Limb (tissue), 2 donors: ENCODE data around the gene BPIFB3.
"Not testable (repeated sequence)": the region's sequence is repeated elsewhere in the genome, so short reads cannot be mapped to it uniquely, and the experiment has no call there.

ENCODE experiments used
- DNase-seq, 2 donors: peaks; one replicate each; pipeline ENCODE4 v3.0.0-alpha.2; 2016; ENCODE audit errors: extremely low spot score in 2 of 2

BPIFB3 gene

DNA sequence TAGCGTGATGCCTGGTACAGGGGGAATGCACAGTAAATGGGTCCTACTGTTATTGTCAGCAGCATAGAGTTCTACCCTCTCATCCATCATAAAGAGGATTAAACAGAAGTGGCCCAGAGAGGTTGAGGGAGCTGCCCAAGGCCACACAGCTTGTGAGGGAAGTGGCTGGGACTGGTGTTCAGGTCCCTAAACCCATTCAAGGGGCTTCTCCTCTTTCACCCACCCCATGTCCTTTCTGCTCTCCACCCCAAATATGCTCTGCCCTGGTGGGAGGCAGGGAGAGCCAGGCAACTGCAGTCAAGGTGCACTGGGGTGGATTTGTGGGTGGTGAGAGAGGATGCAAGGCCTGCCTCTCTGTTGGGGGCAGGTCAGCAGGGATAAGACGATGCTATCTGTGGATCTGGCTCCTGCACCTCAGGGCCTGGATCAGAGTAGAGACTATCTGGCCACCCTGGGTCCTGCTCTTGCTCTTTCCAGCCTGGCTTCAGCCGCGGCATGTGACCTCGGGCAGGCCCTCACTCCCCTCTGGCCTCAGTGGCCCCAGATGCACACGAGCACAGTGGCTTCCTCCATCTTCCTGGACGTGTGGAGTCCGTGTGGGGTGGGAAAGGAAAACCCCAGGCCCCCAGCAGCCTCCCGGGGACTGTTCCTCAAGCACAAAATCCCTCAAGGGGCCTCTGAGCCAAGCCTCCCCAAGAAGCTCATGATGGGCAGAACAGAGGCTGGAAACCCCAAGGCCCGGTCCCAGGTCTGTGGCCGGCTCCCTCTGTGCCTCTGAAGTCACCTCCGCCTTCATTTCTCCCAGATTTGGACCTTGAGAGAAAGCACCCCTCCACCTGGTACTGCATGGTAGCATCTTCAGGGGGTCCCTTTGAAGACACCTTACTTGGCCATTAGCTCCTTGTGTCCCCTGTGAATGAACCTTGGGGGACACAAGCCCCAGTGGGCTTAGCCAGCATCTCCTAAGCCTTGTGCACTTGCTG lies 25.6 kb upstream of the BPIFB3 start:
- no peak for DNase-seq

DNA sequence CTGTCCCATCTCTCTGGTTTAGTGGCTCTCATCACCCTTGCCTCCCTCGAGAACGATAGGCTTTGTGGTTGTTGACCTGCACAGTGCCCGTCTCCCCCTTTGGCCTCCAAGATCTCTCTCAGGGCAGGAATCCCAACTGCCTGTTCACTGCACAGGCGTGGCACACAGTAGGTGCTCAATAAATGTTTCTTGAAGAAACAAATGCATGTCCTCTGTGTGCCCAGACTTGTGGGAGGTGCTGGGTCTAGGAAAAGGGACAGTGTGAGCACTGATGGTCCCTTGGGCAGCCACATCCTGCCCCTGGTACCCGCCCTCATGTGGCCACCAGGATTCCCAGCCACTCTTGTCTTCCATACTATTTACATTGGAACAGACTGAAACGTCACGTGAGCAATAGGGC lies 24.8 kb upstream of the BPIFB3 start:
- DNase-seq: no peak

DNA sequence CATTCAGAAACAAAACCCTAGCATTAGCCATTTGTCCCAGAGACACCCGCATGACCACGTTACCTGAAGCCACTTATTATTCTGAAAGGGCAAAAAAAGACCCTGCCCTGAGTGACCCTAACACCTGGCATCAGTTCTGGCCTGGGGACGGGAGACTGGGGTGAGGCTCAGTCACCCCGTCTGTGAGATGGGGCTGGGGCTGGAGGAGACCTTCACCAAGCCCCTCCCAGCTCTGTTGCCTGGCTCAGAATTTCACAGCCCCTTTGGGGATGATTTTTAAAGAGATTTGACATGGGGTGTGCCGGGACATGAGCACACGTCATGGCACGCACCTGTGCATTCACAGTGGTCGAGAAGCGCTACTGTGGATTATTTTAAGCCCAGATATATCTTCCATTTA lies 23.6 kb upstream of the BPIFB3 start:
- DNase-seq: no peak

DNA sequence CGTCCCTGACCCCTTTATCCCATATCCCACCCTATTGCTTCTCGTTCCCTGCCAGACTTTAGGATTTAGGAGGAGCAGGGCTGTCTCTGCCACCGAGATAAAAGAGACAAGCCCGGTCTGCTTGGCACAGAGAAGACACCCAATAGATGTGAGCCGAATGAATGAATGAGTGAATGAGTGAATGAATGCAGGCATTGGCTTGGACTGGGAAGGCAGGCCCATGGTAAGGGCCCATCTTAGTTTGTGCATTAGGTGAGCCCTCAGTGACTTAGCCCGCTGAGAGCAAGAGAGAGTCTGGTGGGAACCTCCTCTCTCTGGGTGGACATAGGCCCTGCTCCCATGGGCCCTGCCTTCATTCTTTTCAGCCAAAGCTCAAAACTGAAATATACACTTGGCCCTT lies 23.1 kb upstream of the BPIFB3 start:
- DNase-seq: no peak

DNA sequence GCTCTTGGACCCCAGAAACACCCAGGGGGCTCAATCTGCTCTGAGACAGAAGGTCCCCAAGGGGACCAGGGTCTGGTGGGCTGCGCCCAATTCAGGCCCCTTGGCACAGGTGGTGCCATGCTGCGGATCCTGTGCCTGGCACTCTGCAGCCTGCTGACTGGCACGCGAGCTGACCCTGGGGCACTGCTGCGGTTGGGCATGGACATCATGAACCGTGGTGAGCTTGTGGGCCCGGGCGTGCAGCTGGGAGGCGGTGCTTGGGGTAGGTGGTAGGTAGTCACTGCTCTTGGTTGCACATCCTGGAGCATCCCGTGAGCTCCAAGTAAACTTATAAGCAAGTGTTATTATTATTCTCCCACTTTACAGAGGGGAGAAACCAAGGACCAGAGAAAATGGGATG lies 22.2 kb upstream of the BPIFB3 start, which contains the start of gene BPIFB6:
Gene BPIFB6, plus strand, starts transcription at position 118 of the 400 bp plus-strand sequence. Its CDS starts 0 bp downstream, at position 118.
- DNase-seq: no peak

DNA sequence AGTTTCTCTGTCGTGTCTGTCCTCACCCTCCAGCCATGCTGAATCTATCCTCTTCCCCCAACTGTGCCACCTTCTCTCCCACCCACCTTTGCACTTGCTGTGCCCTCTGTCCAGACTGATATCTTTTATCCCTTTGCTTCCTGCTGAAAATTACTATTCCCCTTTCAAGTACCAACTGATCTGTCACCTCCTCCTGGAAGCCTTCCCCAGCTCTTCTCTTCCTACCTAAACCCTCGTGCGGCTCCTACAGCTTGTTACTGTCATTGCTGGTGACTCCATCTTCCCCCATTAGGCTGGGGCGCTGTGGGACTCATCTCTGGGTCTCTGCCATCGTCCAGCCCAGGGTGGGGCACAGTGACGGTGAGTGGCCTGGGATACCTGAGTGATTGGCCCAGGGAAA lies 21.1 kb upstream of the BPIFB3 start:
- DNase-seq: no peak

DNA sequence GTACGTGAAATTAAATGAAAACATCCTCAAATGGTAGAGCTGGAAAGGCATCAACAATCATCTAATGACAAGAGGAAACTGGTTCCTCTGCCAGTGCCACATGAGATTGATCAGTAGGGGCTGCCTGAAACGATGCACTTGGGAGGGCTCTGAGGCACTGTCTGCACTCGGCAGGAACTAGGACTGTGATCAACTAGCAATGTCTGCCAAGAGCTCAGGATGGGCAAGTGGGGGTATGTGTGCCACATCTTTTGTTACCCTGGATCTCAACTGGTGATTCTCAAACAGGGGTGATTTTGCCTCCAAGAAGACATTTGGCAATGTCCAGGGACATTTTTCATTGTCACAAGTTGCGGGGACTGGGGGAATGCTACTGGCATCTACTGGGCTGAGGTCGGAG lies 20.3 kb upstream of the BPIFB3 start:
- no peak for DNase-seq

DNA sequence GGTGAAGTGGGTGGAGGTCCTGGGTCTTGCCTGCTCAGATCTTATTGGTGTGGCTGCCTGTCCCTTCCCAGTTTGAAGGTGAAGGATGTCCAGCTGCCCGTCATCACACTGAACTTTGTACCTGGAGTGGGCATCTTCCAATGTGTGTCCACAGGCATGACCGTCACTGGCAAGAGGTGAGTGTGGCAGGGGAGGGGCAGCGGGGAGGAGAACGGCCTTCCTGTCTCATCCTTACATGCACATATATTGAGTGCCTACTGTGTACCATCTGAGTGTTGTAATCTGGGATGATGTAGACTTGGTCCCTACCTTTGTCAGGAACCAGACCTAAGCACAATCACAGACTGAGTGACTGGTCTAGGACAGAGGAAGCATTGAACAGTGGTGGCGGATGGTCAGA lies 19.6 kb upstream of the BPIFB3 start:
- DNase-seq: no peak

DNA sequence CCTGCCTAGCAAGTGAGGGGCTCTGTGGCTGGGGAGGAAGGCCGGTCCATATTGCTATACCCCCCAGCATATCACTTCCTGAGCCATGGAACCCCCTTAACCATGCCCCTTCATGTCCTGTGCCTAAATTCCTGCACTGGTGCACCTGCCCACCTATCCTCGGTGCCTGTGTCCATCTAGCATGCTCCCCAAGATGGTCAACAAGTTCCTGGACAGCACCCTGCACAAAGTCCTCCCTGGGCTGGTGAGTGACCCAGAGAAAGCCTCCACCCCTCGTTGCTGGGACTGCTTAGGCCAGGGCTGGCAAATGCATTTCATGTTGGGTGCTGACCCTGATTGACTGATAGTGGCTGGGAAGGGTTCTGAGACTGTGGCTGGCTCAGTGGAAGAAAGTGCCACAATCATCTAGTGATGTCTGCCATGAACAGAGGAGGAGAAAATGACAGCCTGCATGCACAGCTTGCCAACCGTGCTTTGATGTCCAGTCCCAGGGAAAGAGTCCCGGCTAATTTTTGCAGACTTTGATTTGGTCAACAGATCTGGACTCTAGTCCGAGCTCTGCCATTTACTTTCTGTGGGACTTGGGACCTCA lies 18.7 kb upstream of the BPIFB3 start:
- no peak for DNase-seq

DNA sequence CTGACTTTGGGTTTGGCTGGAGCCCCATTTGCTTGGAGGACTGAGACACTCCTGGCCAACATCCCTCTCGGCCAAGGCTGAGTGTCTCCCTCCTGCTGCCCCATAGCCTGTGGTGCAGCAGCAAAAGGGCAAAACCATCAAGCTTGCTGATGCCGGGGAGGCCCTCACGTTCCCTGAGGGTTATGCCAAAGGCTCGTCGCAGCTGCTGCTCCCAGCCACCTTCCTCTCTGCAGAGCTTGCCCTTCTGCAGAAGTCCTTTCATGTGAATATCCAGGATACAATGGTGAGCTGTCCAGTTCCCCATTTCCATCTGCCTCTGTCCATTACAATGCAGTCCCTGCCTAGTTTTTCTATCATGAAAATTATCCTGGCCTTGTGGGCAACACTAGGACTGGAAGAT lies 16.2 kb upstream of the BPIFB3 start:
- DNase-seq: no peak

DNA sequence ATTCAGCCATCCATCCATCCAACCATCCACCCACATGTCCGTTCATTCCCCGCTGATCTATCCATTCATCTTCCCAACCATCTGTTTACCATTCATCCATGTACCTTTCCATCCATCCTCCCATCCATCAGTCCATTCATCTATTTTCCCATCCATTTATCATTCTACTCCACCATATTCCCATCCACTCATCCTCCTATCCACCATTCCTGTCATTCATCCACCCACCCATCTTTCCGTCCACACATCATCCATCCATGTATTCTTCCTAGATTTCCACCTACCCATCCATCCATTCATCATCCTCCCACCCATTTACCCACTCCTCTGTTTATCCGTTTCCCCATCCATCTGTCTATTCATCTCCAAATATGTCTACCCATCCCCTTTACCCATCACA lies 15.5 kb upstream of the BPIFB3 start:
- no peak for DNase-seq

DNA sequence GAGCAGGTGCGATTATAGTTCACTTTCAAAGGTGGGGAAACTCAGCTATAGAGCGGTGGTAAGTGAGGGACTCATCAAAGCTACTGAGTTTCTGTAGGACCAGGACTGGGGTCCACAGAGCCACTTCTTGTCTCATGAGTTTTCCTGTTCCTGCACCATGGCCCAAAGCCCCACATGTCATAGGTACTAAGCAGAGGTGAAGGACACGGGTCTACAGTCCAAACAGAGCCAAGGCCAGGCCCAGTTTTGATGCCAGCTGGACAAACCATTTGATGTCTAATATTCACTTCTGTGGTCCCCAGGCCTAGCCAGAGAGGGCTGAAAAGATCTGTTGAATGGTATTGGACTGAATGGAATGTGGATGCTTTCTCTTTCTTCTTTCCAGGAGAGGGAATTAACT lies 11.3 kb upstream of the BPIFB3 start:
- no peak for DNase-seq

DNA sequence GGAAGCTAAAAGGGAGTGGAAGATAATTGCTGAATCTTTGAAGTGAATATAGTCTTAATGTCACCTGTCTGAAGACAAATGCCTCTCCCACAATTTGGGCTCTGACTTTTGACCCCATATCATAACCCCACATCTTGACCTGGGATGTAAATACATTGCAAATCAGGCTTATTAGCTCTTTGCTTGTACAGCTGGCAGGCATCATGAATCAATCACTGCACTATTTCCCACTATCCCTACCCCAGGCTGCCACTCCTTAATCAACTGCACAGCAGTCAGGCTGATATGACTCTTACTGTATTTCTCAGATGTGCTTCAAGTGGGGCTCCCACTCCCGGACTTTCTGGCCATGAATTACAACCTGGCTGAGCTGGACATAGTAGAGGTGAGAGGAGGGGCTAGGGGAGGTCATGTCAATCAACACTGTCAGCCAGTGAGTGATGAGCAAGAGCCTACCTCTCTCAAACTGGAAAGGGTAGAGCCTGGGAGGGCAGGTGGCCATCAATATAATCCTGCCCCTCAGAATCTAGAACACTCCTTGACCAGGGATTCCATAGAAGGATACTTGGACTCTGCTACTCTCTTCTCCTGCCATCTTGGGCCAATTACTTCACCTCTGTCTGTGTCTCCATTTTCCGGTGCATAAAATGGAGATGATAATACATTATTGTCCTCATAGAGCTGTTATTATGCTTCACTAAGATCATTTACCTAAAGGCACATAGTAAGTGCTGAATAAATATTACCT lies 10.5 kb upstream of the BPIFB3 start:
- no peak for DNase-seq

DNA sequence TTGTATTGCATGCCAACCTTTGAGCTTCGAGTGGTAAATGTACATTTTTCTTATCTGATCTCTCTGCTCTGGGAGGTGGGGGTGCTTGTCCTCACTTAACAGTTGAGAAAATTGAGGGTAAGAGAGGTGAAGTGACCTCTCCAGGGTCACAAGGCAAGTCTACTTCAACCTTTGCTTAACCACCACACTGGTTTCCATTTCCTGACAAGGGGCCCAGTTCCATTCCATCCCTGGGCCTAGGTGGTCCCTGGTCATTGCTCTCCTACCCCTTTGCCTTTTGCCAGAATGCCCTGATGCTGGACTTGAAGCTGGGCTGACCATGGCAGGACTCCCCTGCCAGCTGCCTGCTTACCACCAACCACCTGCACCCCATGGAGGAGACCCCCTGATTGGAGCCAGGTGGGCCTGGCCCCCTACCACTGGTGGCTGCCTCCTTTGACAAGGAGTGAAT lies 9.9 kb upstream of the BPIFB3 start:
- no peak for DNase-seq

DNA sequence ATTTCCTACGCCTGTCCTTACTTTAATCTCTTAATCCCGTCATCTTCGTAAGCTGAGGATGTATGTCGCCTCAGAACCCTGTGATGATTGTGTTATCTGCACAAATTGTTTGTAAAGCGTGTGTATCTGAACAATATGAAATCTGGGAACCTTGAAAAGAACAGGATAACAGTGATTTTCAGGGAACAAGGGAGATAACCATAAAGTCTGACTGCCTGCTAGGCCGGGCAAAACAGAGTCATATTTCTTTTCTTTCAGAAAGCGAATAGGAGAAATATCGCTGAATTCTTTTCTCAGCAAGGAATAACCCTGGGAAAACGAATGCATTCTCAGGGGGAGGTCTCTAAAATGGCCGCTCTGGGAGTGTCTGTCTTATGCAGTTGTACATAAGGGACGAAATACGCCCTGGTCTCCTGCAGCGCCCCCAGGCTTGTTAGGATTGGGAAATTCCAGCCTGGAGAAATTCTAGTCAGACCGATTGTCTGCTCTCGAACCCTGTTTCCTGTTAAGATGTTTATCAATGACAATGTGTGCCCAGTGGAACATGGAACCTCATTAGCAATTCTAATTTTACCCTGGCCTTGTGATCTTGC lies 8.5 kb upstream of the BPIFB3 start:
- DNase-seq: not testable (repeated sequence)

DNA sequence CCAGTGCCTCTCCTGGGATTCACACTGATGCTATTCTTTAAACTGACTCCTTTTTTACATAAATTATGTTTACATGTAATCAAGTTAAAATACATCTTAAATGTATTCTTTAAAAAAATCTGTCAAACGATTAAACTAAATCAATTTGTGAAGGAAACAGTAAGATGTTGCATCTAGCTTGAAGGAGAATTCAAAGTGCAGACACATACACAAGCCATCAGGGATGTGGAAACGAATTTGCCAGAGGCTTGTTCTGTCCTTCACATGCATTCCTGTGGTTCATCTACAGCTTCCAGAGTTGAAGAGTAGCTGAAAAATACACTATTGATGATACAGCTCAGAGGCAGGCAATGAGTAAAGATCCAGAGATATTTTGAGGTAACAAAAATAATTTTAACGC lies 7.3 kb upstream of the BPIFB3 start:
- no peak for DNase-seq

DNA sequence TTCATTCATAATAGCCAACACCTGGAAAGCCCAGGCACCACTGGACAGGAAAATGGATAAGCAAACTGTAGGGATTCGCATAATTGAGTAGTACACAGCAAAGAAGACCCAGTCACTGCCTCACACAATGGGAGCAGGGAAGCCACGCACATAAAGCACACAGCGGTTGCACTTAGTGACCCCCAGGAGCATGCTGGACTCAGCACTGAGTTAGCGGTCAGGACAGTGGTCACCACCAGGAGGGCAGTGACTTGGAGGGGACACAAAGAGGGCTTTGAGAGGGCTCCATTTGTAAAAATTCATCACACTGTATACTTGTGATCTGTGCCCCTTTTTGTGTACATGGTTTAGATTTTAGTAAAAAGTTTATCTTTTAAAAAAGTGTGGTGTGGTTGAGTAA lies 2.4 kb upstream of the BPIFB3 start:
- no peak for DNase-seq

DNA sequence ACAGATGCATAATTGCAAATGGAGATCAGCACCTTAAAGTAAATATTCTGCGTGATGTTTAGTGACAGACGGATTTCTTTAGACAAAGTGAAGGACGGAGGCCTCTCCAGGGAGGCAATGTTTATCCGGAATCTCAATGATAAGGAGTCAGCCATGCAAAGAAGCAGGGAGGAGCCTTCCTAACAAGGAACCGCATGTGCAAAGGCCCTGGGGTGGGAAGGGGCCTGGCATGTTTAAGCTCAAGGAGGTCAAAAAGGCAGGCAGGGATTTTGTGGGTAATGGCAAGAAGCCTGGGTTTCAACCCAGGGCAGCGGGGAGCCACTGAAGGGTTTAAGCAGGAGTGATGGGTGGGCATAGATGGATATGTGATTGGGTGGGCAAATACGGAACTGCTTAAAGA lies 678 bp downstream of the BPIFB3 start:
- DNase-seq: no peak

DNA sequence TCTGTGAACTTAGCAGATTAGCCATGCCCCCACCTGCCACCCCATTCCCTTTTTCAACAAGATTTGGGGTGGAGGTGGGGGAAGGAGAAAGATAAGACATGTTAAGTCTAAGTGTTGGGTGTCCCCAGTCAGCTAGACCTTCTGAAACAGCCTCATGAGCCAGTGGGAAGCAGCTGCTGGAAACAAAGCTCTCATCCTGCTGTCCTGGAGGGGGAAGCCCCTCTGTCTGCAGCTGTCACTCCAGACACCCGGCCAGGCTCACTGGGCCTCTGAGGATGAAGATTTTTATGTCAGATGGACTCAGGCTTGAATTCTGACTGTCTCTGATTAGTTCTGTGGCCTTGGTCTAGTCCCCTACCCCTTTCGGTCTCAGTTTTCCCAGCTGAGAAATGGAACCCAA lies 1.1 kb downstream of the BPIFB3 start:
- no peak for DNase-seq

DNA sequence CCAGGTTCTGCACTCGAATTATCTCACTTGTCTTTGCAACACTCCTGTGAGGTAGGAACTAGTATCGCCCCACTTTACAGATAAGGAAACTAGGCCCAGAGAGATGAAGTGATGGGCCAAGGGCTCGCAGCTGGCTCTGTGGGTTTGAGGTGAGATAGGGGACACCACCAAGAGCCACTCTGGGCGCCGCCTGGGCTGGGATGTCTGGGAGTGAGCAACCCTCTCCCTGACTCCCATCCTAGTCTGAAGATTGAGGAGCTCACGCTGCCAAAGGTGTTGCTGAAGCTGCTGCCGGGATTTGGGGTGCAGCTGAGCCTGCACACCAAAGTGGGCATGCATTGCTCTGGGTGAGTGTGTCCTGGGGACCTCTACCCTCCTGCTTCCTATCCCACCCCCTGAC lies 5.4 kb downstream of the BPIFB3 start:
- no peak for DNase-seq

DNA sequence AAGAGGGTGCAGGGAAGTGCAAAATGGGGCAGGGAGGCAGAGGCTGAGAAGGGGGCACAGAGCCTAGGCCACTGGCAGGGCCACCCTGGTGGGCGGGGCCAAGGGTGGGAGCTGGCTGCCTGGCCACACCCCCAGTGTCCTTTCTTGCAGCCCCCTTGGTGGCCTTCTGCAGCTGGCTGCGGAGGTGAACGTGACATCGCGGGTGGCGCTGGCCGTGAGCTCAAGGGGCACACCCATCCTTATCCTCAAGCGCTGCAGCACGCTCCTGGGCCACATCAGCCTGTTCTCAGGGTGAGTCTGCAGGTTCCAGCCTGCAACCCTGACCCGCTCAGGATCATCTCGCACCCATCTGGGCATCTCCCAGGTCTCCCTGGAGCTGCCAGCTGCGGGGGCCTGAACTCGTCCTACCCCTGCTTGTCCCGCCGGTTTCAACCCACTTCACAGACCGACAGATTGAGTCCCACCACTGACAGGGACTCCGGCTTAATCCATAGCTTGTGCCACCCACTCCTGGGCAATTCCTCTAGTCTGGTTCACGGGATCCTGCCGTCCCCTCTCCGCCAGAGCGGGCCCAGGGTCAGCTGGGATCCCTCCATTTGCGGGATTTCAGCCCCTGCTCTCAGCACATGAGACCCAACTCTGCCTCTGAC lies 6.2 kb downstream of the BPIFB3 start:
- DNase-seq: no peak
